HUDEP-2 (cell line): Measurements from ENCODE around the gene ALPG.
"Not testable (repeated sequence)": the region's sequence is repeated elsewhere in the genome, so short reads cannot be mapped to it uniquely, and the experiment has no call there.

Experiments used
- DNase-seq, 76 experiments: peaks; one replicate each; lab custom pipeline; 2025; ENCODE audit not compliant: unreplicated experiment in 76 of 76; lab: John Stamatoyannopoulos, UW

ALPG gene

DNA sequence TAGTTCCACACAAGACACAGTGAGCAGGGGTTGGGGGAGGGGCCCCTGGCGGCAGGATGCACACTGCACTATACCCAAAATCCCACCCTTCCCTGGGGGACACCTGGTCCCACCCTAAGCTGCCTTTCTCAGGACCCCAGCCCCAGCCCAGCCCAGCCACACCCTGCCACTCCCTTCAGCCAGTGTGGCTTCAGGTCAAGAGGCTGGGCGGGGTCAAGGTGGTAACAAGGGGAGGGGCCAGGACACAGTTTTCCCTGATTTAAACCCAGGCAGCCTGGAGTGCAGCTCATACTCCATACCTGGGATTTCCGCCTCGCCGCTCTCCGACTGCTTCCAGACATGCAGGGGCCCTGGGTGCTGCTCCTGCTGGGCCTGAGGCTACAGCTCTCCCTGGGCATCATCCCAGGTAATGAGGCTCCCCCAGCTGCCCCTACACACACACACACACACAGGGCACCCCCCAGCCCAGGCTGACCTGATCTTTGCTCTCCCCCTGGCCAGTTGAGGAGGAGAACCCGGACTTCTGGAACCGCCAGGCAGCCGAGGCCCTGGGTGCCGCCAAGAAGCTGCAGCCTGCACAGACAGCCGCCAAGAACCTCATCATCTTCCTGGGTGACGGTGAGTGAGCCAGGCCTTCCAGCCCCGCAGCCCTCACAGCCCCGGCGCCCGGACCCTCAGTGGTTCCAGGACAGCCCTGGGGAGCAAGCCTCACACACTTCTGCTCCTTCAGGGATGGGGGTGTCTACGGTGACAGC lies at the start of gene ALPG:
Gene ALPG (plus strand): TSS at position 289 of the 755 bp plus-strand sequence. CDS start 51 bp downstream, at position 340.
- DNase-seq: no peak

GRCh38 chr2:232361646-232362045 lies 45.0 kb upstream of the ALPG start:
- DNase-seq: no peak

DNA sequence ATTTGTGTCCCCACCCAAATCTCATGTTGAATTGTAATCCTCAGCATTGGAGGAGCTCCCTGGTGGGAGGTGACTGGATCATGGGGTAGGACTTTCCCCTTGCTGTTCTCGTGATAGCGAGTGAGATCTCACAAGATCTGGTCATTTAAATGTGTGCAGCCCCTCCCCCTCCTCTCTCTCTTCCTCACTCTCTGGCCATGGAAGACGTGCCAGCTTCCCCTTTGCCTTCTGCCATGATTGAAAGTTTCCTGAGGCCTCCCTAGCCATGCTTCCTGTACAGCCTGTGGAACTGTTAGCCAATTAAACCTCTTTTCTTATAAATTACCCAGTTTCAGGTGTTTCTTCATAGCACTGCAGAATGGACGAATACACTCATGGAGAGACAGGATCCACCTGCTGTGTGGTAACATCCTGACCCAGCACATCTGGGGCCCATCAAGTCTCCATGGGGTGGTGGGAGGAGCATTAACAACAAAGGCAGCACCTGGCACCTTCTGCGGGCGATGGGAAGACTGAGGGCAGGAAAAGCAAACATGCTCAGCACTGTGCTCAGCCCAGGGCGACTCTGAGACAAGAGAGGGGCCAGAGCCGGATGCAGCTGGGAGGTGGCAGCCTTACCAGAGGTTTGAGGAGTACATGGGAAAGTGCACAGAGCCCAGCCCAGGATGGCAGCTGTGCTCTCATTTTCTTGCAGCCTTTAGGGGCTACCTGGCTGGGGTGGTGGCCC lies 44.3 kb upstream of the ALPG start:
- DNase-seq: no peak

DNA sequence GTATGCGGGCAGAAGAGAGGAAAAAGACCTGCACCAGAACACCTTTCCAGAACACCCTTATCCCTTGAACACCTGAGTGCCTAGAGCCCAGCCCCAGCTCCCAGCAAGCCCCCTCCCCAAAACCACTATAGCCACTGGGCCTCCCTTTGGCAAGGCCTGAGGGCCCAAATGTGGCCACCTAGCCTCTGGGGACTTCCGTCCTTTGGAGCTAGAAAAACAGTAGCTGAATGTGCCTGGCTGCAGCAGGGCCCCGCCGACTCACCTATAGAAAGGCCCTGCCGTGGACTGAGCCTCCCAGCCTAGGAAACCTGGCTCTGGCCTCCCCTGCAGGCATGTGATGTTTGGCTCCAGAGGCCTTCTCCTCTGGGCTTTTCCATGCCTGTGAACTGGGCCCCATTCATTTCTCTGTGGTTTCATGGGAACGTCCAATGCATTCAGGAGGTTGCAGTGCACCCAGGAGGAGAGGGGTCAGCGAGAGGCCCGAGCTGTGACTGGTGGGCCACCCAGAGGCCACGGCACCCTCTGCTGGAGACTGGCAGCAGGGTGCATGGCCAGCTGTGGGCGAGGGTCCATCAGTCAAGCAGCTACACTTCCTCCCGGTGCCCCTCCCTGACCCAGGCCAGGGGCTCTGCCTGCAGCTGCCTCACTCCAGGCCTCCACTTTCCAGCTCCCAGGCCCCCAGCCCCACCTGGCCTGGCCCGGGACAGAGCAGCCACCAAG lies 43.4 kb upstream of the ALPG start:
- DNase-seq: not testable (repeated sequence)

DNA sequence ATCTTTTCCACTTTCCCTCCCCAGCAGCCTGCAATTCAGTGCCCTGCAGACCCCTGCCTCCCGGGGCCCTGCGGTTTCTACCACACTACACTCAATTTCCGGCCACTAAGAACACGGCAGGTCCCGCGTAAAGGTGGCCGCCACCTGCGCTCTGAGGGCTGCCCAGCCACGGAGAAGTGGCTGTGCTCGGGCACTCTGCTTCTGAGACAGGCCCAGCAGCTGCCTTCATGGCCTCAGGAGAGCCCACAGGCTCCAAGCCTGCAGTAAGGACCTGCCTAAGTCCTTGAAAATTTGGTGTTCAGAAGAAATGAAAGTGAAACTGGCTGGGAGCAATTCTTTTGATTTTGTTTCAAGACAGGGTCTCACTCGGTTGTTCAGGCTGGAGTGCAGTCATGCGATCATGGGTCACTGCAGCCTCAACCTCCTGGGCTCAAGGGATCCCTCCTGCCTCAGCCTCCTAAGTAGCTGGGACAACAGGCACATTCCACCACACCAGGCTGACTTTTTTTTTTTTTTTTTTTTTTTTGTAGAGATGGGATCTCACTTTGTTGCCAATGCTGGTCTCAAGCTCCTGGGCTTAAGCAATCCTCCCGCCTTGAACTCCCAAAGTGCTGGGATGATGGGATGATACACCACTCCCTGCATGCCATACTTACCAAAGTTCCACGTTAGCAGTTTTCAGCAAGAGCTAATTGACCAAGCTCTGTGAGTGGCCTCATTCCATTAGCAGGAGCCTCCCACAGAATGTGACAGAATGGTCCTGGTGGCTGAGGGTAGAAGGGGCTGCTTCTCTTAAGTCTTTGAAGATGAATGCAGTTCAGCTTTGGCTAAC lies 42.6 kb upstream of the ALPG start:
- DNase-seq: no peak

- not testable (repeated sequence) for DNase-seq
Observed at GRCh38 chr2:232364806-232365594, 41.6 kb upstream of the ALPG start.

- peak in 23 of 76 experiments; percentile 2 to 50 (median 17) for DNase-seq
Observed at GRCh38 chr2:232365621-232366321, 40.9 kb upstream of the ALPG start.

- not testable (repeated sequence) for DNase-seq
Observed at GRCh38 chr2:232366461-232366860, 40.2 kb upstream of the ALPG start.

GRCh38 chr2:232367016-232367415 lies 39.6 kb upstream of the ALPG start:
- DNase-seq: no peak

DNA sequence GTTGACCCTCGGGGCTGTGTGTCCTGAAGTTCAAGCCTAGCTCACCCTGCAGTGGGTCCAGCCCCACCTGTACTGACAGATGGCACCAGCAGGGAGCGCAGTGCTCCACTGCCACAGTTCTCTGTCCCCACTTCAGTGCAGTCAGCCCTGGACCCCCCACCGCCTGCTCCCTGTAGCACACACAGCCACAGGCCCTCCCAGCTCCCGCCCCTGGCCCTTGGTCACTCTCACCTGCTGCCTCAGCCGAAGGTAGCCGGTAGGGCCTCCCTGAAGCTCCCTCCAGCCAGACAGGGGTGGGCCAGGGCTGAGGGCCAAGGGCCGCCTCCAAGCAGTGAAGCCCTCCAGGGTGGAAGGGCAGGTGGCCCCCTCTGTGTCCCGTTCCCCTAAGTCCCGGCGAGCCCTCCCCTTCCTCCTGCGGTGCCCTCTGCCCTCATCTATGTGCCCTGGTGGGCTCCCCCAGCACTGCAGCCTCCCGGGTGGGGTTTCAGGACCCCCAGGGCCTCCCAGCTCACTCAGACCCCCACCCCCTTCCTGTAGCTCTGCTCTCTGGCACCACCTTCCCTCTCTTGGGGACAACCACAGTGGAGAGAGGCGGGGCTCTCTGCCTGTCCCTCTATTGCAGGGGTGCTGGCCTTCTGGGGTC lies 38.9 kb upstream of the ALPG start:
- DNase-seq: peak in 3 of 76 experiments; percentile 6 to 13 (median 10)

DNA sequence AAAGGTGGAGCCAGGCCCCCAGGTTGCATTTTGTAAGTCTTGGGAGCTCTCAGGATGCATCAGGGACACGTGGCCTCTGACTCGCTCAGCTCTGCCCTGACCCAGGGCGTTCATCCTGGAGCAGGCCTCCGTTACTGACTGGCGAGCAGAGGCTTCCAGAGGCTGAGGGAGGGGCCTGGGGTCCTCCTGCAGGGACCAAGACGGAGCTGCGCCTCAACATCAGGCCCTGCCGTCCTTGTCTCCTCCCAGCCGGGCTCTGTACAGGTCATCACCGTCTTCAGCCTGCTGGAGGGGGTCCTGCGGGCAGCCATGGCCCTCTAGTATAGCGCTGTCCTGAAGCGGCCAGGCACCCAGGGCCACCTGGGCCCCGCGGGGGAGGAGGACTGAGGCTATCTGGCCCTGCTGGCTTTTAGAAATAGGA lies 38.3 kb upstream of the ALPG start:
- no peak for DNase-seq

GRCh38 chr2:232369126-232369951 lies 37.3 kb upstream of the ALPG start:
- no peak for DNase-seq

DNA sequence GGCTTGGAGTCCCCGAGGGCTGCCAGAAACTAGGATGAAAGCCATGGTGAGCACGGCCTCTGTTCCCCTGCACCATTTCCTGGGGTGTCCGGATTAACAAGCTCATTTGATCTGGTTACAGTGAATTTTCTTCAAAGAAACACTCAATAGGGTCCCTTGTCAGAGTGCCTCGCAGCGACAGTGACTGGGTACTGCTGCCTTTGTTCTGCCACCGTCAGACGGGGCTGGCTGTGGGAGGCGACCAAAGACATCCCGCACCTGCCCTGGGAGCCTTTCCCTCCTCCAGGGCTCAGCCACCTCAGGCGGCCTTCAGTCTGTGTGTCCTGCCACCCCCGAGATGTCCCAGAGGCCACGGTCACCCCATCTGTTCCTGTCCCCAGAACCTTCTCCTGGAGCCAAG lies 36.6 kb upstream of the ALPG start:
- DNase-seq: not testable (repeated sequence)

DNA sequence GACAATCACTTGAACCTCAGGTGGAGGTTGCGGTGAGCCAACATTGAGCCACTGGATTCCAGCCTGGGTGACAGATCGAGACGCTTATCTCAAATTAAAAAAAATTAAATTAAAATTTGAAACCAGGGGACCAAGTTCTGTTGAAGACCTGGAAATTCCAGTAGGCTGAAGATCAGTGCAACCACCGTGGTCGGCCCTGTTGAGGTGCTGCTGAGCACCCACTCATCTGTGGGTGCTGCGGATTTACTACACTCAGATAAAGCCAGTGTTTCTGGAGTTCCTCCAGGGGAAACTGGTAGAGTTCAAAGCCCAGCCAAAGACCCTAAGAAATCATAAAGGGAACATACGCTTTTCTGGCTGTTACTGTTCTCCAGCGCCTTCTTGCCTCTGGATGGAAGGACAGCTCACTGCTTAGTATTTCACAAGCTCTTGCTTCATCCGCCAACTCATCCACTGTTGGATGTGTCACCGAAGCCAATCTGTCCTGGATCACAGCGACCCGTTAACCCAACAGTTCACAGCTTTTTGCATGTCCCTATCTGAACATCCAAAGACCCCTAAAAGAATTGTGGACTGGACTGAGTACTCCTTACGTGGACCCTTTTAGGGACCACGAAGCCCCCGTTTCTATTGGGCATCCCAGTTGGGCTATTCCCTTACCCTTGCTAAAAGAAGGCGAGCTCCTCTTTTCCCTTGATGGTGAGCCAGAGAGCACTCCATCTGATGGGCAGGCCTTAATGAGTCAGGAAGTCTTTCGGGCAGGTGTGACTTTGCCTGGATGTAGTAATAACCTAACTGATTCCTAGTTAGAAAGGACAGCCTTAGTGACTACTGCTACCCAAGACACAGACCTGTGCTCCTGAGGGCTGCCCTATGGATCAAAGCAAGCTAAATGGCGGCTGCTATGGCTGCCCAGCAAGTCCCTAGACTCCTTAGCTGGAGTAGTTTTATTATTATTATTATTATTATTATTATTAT lies 34.1 kb upstream of the ALPG start:
- DNase-seq: no peak

DNA sequence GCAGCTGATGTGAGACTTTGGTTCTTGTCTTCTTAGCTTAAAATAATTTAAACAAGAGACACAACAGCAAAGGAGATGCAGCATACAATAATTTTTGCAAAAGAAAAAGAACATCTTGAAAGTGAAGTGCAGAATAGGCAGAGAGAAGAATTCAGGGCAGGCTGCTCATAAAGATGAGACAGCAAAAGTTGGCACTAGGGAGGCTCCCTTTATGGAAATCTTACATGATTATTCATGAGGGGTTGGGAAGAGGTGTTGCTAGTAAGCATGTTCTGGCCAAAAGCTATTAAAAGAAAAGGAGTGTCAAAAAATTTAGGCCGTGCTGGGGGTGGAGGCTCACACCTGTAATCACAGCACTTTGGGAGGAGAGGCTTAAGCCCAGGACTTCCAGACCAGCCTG lies 32.3 kb upstream of the ALPG start:
- DNase-seq: no peak

- DNase-seq: no peak
Observed at GRCh38 chr2:232375164-232375563, 31.5 kb upstream of the ALPG start.

GRCh38 chr2:232376260-232376659 lies 30.4 kb upstream of the ALPG start:
- no peak for DNase-seq
